ENCODE data around the gene MID1. TPM values are rescaled to one million over a fixed set of nuclear protein-coding genes. Genes with fewer than 3 reads are reported as not detected.

MID1 gene
- polyA plus RNA-seq, 2 of the 4 experiments (the other 2 are of a cell fraction), result 59.5 to 106 TPM

DNA sequence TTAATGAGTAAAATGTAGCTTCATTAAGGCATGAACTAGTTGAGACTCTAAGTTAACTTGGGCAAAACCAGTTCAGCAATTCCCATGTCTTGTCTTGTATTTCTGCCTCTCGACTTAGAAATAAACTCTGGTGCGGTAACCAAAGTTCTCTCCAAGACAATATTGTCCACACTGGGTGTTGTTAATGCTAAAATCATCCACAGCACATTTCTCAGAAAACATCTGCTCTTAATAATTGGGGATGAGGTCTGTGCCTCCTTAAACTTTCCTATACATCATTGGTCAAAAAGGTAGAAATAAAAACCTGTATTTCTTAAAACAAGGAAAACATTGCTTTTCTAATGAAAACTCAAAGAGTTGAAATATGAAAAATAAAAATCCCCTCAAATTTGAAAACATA lies 32.9 kb upstream of the MID1 start:
- CTCF ChIA-PET, result interaction anchor here (1.3 to 3.8 kb wide), 2 partner anchors 12 to 464 kb away, joined by 4 to 17 read pairs; no protein-coding TSS in a partner anchor
- Histone ChIP-seq H3K4me3 (no peak overlapping the region), H3K9me3 (no peaks in the 10 kb centered on the region), H3K4me2 (no peak overlapping the region), H3K27ac (no peak overlapping the region), H3K4me1 (no peaks in the 10 kb centered on the region)
- DNase-seq (ENCODE audit: low read depth in 1 of 2, low spot score in 1 of 2) (no peak), FAIRE-seq (peak; percentile 28), ATAC-seq (no peak)
- TF ChIP-seq FOXS1 (CRISPR knock-in tag; IDR thresholded peaks at IDR 0.05), result no peak
- no peak for TF ChIP-seq ZC3H11A (IDR thresholded peaks at IDR 0.05)
- TF ChIP-seq MAFK (IDR thresholded peaks at IDR 0.05; ENCODE audit: partially characterized antibody), result no peak
- no peak for TF ChIP-seq FOSB (CRISPR knock-in tag; IDR thresholded peaks at IDR 0.05)
- TF ChIP-seq HES2 (IDR thresholded peaks at IDR 0.05), result no peak
- TF ChIP-seq, protein P1, sequence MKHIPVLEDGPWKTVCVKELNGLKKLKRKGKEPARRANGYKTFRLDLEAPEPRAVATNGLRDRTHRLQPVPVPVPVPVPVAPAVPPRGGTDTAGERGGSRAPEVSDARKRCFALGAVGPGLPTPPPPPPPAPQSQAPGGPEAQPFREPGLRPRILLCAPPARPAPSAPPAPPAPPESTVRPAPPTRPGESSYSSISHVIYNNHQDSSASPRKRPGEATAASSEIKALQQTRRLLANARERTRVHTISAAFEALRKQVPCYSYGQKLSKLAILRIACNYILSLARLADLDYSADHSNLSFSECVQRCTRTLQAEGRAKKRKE (CRISPR knock-in tag; IDR thresholded peaks at IDR 0.05; ENCODE audit: low read depth), result no peak
- TF ChIP-seq MAX (IDR thresholded peaks at IDR 0.05), result no peak
- TF ChIP-seq POLR2A (IDR thresholded peaks at IDR 0.05; ENCODE audit: low read length), result no peak
- TF ChIP-seq, protein P2, sequence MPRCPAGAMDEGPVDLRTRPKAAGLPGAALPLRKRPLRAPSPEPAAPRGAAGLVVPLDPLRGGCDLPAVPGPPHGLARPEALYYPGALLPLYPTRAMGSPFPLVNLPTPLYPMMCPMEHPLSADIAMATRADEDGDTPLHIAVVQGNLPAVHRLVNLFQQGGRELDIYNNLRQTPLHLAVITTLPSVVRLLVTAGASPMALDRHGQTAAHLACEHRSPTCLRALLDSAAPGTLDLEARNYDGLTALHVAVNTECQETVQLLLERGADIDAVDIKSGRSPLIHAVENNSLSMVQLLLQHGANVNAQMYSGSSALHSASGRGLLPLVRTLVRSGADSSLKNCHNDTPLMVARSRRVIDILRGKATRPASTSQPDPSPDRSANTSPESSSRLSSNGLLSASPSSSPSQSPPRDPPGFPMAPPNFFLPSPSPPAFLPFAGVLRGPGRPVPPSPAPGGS (IDR thresholded peaks at IDR 0.05), result no peak
- TF ChIP-seq TFCP2L1 (CRISPR knock-in tag; IDR thresholded peaks at IDR 0.05), result no peak
- no peak for TF ChIP-seq RNF2 (IDR thresholded peaks at IDR 0.05; ENCODE audit: borderline replicate concordance, low read depth)
- no peak for TF ChIP-seq FOSL2 (IDR thresholded peaks at IDR 0.05)
- TF ChIP-seq FOSL2 (CRISPR knock-in tag; IDR thresholded peaks at IDR 0.05), result no peak
- no peak for TF ChIP-seq HOXB13 (CRISPR knock-in tag; IDR thresholded peaks at IDR 0.05; ENCODE audit: low read depth)
- TF ChIP-seq ZNF302 (CRISPR knock-in tag; IDR thresholded peaks at IDR 0.05), result no peak
- no peak for TF ChIP-seq BHLHE40 (IDR thresholded peaks at IDR 0.05; ENCODE audit: low read depth, low read length)
- TF ChIP-seq, protein P3, sequence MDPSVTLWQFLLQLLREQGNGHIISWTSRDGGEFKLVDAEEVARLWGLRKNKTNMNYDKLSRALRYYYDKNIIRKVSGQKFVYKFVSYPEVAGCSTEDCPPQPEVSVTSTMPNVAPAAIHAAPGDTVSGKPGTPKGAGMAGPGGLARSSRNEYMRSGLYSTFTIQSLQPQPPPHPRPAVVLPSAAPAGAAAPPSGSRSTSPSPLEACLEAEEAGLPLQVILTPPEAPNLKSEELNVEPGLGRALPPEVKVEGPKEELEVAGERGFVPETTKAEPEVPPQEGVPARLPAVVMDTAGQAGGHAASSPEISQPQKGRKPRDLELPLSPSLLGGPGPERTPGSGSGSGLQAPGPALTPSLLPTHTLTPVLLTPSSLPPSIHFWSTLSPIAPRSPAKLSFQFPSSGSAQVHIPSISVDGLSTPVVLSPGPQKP (IDR thresholded peaks at IDR 0.05; ENCODE audit: low read depth, low read length), result no peak
- no peak for TF ChIP-seq EP300 (IDR thresholded peaks at IDR 0.05)
- no peak for TF ChIP-seq JUN (IDR thresholded peaks at IDR 0.05)
- POLR2A ChIA-PET, result no interaction called here
- 77% methylated on average over 2 of the region's 2 CpGs for WGBS (ENCODE audit: missing lambda C conversion rate)

DNA sequence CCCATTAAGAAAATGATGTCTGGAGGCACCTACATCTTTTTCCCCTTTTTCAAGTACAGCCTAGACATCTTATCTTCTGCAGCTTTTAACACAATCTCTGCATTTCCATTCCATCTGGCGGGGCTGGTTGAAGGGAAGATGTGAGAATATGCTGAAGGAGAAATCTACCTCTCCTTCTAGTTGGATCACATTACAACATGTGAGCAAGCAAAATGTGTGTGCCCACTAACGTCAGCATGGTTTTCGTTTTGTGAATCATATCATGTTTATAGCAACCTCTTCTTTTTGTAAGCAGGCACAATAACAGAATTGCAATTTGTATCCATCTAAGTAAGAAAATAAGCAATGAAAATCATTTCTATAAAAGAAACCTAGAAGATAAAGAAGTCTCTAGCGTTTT lies 28.9 kb upstream of the MID1 start:
- ChIA-PET CTCF (no interaction called here), POLR2A (no interaction called here)
- Histone ChIP-seq H3K9me3 (no peaks in the 10 kb centered on the region), H3K4me2 (no peak overlapping the region), H3K27ac (no peak overlapping the region), H3K4me3 (no peak overlapping the region), H3K4me1 (no peaks in the 10 kb centered on the region)
- DNase-seq (ENCODE audit: low read depth in 1 of 2, low spot score in 1 of 2) (no peak), FAIRE-seq (no peak), ATAC-seq (no peak)
- WGBS (ENCODE audit: missing lambda C conversion rate), result 64% methylated on average over 4 of the region's 4 CpGs
- TF ChIP-seq RAD21 (conservative IDR thresholded peaks at IDR 0.05 in 1 of 2, IDR thresholded peaks at IDR 0.05 in 1 of 2), result no peak
- no peak for TF ChIP-seq CEBPB (IDR thresholded peaks at IDR 0.05)
- no peak for TF ChIP-seq SREBF2 (IDR thresholded peaks at IDR 0.05)
- no peak for TF ChIP-seq ZFP36 (IDR thresholded peaks at IDR 0.05; ENCODE audit: borderline replicate concordance, partially characterized antibody)

DNA sequence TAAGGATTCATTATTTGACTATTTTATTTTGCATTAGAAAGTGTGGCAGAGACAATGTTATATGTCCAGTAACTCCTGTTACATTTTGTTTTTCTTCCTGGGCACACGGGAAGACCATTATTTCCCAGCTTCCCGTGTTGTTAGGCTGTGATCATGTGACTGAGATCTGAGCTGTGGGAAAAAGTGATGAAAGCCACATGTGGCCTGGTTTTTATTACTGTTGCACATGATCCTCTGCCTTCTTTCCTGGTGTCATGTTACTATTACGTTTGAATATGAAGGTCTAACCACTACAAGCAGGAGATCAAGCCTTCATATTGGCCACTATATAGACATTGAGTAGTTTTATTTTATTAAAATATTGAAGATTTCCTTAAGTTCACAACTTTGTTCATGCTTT lies 28.2 kb upstream of the MID1 start:
- TF ChIP-seq REST (IDR thresholded peaks at IDR 0.05), result no peak
- TF ChIP-seq, protein P4, sequence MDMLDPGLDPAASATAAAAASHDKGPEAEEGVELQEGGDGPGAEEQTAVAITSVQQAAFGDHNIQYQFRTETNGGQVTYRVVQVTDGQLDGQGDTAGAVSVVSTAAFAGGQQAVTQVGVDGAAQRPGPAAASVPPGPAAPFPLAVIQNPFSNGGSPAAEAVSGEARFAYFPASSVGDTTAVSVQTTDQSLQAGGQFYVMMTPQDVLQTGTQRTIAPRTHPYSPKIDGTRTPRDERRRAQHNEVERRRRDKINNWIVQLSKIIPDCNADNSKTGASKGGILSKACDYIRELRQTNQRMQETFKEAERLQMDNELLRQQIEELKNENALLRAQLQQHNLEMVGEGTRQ (IDR thresholded peaks at IDR 0.05), result 0 out of 2 replicates have a peak, but pooled peaks have one; percentile 18
- no peak for ATAC-seq
- no peak for FAIRE-seq
- Histone ChIP-seq H3K27ac (no peak overlapping the region), H3K4me1 (no peaks in the 10 kb centered on the region), H3K4me3 (no peak overlapping the region), H3K4me2 (no peak overlapping the region), H3K9me3 (no peaks in the 10 kb centered on the region)
- WGBS (ENCODE audit: missing lambda C conversion rate), result 37% methylated on average over 3 of the region's 3 CpGs
- no peak for DNase-seq (ENCODE audit: low read depth in 1 of 2, low spot score in 1 of 2)
- ChIA-PET CTCF (no interaction called here), POLR2A (no interaction called here)
